Activated naive CD4-positive, alpha-beta T cell treated with anti-CD3 and anti-CD28 coated beads, Interleukin-2, amount 50 U/mL, for 24 hours (primary cell): ENCODE results near the gene MT1H.
"Not testable (repeated sequence)": the region's sequence is repeated elsewhere in the genome, so short reads cannot be mapped to it uniquely, and the experiment has no call there.

Experiments used
- H3K27ac Mint-ChIP-seq: one replicate; pipeline ENCODE4 v1.8.0; 2021; ENCODE audit warnings: mild to moderate bottlenecking, mixed read lengths
- H3K27me3 Mint-ChIP-seq: one replicate; pipeline ENCODE4 v1.8.0; 2021; ENCODE audit warnings: mixed read lengths
- H3K36me3 Mint-ChIP-seq: one replicate; pipeline ENCODE4 v1.8.0; 2021; ENCODE audit warnings: mixed read lengths
- H3K4me1 Mint-ChIP-seq: one replicate; pipeline ENCODE4 v1.8.0; 2021; ENCODE audit warnings: mixed read lengths
- H3K4me3 Mint-ChIP-seq: one replicate; pipeline ENCODE4 v1.8.0; 2021; ENCODE audit warnings: mild to moderate bottlenecking, mixed read lengths
- H3K9me3 Mint-ChIP-seq: one replicate; pipeline ENCODE4 v1.8.0; 2021; ENCODE audit warnings: mixed read lengths

Gene MT1H

GRCh38 chr16:56709443-56710040, 39.9 kb downstream of the MT1H start:
- H3K36me3 Mint-ChIP-seq: no peaks in the 10 kb centered on the region
- H3K27me3 Mint-ChIP-seq: no peaks in the 10 kb centered on the region
- H3K27ac Mint-ChIP-seq: no peak overlapping the region
- H3K4me1 Mint-ChIP-seq: peaks cover 39% of the 10 kb centered on the region
- H3K9me3 Mint-ChIP-seq: no peaks in the 10 kb centered on the region
- peak overlapping the region; percentile 70 for H3K4me3 Mint-ChIP-seq

GRCh38 chr16:56710181-56710737, 40.6 kb downstream of the MT1H start:
- H3K27ac Mint-ChIP-seq: no peak overlapping the region
- no peaks in the 10 kb centered on the region for H3K36me3 Mint-ChIP-seq
- H3K4me3 Mint-ChIP-seq: no peak overlapping the region
- peaks cover 39% of the 10 kb centered on the region for H3K4me1 Mint-ChIP-seq
- no peaks in the 10 kb centered on the region for H3K9me3 Mint-ChIP-seq
- H3K27me3 Mint-ChIP-seq: no peaks in the 10 kb centered on the region

GRCh38 chr16:56711862-56712261, 42.2 kb downstream of the MT1H start:
- no peak overlapping the region for H3K4me3 Mint-ChIP-seq
- no peaks in the 10 kb centered on the region for H3K27me3 Mint-ChIP-seq
- no peaks in the 10 kb centered on the region for H3K9me3 Mint-ChIP-seq
- H3K27ac Mint-ChIP-seq: no peak overlapping the region
- peaks cover 39% of the 10 kb centered on the region for H3K4me1 Mint-ChIP-seq
- no peaks in the 10 kb centered on the region for H3K36me3 Mint-ChIP-seq

GRCh38 chr16:56713794-56714193, 44.2 kb downstream of the MT1H start:
- Mint-ChIP-seq H3K27me3 (no peaks in the 10 kb centered on the region), H3K9me3 (no peaks in the 10 kb centered on the region), H3K36me3 (no peaks in the 10 kb centered on the region), H3K27ac (no peak overlapping the region), H3K4me3 (no peak overlapping the region), H3K4me1 (peaks cover 26% of the 10 kb centered on the region)

GRCh38 chr16:56715126-56715525, 45.5 kb downstream of the MT1H start:
- Mint-ChIP-seq H3K4me3 (no peak overlapping the region), H3K27me3 (no peaks in the 10 kb centered on the region), H3K9me3 (no peaks in the 10 kb centered on the region), H3K27ac (no peak overlapping the region), H3K4me1 (peaks cover 14% of the 10 kb centered on the region), H3K36me3 (no peaks in the 10 kb centered on the region)

GRCh38 chr16:56716761-56717160, 47.1 kb downstream of the MT1H start:
- H3K27ac Mint-ChIP-seq: no peak overlapping the region
- H3K36me3 Mint-ChIP-seq: no peaks in the 10 kb centered on the region
- no peaks in the 10 kb centered on the region for H3K9me3 Mint-ChIP-seq
- peaks cover 1% of the 10 kb centered on the region for H3K4me1 Mint-ChIP-seq
- no peak overlapping the region for H3K4me3 Mint-ChIP-seq
- no peaks in the 10 kb centered on the region for H3K27me3 Mint-ChIP-seq

- H3K36me3 Mint-ChIP-seq, H3K4me1 Mint-ChIP-seq, H3K27me3 Mint-ChIP-seq, H3K9me3 Mint-ChIP-seq, H3K4me3 Mint-ChIP-seq, H3K27ac Mint-ChIP-seq: not testable (repeated sequence)
Observed at GRCh38 chr16:56717532-56717931, 47.9 kb downstream of the MT1H start.
